GM23338 (cell line): Measurements from ENCODE around the gene TMEM217. TPM values are rescaled to one million over a fixed set of nuclear protein-coding genes. Genes with fewer than 3 reads are reported as not detected.

Source experiments
- ATAC-seq: fragments of 200-7000 bp; cut with Tn5 transposase; 3 replicates; pipeline ENCODE4 v1.9.1; 2020
- DNase-seq: peaks from one replicate; pipeline ENCODE4 v3.0.0-alpha.2; 2015; ENCODE audit warnings: low spot score
- H2AFZ ChIP-seq: fragments of 200-600 bp; sonication (generic); 2 replicates; pipeline ENCODE4 v1.8.0; 2016; ENCODE audit warnings: antibody characterized with exemption, mild to moderate bottlenecking, moderate library complexity
- H3F3A ChIP-seq: fragments of 200-600 bp; sonication (generic); replicated peaks from 2 replicates; pipeline ENCODE4 v1.8.0; 2017; ENCODE audit warnings: antibody characterized with exemption, mixed run types, low read depth
- H3K27ac ChIP-seq: fragments of 200-600 bp; sonication (generic); 2 replicates; pipeline ENCODE4 v1.6.1; 2016; ENCODE audit warnings: low read depth
- H3K27me3 ChIP-seq: fragments of 200-600 bp; sonication (generic); 2 replicates; pipeline ENCODE4 v1.8.0; 2016; ENCODE audit warnings: mild to moderate bottlenecking, mixed run types, moderate library complexity; ENCODE audit not compliant: insufficient read depth
- H3K36me3 ChIP-seq: fragments of 200-600 bp; sonication (generic); 2 replicates; pipeline ENCODE4 v1.8.0; 2016; ENCODE audit warnings: mild to moderate bottlenecking; ENCODE audit not compliant: insufficient read depth
- H3K4me1 ChIP-seq: fragments of 200-600 bp; sonication (generic); 2 replicates; pipeline ENCODE4 v1.8.0; 2016; ENCODE audit warnings: mild to moderate bottlenecking, moderate library complexity; ENCODE audit not compliant: insufficient read depth
- H3K4me2 ChIP-seq: fragments of 200-600 bp; sonication (generic); 2 replicates; pipeline ENCODE4 v1.7.1; 2017; ENCODE audit warnings: mixed run types
- H3K4me3 ChIP-seq: fragments of 200-600 bp; sonication (generic); 2 replicates; pipeline ENCODE4 v1.6.1; 2016; ENCODE audit warnings: mixed run types
- H3K79me2 ChIP-seq: fragments of 200-600 bp; sonication (generic); replicated peaks from 2 replicates; pipeline ENCODE4 v1.8.0; 2017; ENCODE audit warnings: mild to moderate bottlenecking; ENCODE audit not compliant: insufficient read depth
- H3K9me2 ChIP-seq: fragments of 200-600 bp; sonication (generic); 2 replicates; pipeline ENCODE4 v1.8.0; 2017; ENCODE audit not compliant: insufficient read depth
- H4K20me1 ChIP-seq: fragments of 200-600 bp; sonication (generic); replicated peaks from 2 replicates; pipeline ENCODE4 v1.8.0; 2017; ENCODE audit warnings: mild to moderate bottlenecking; ENCODE audit not compliant: insufficient read depth
- H3K27ac Mint-ChIP-seq: 2 replicates; pipeline ENCODE4 v1.8.0; 2020; ENCODE audit warnings: inconsistent platforms, mild to moderate bottlenecking, moderate library complexity, mixed read lengths
- H3K27me3 Mint-ChIP-seq: 3 replicates; pipeline ENCODE4 v1.8.0; 2022; ENCODE audit warnings: low read depth, mild to moderate bottlenecking, moderate library complexity, mixed read lengths, inconsistent platforms; ENCODE audit not compliant: insufficient read depth, poor library complexity
- H3K36me3 Mint-ChIP-seq: 3 replicates; pipeline ENCODE4 v1.8.0; 2021; ENCODE audit warnings: low read depth, mild to moderate bottlenecking, inconsistent platforms, moderate library complexity, mixed read lengths
- H3K4me1 Mint-ChIP-seq: 3 replicates; pipeline ENCODE4 v1.8.0; 2020; ENCODE audit warnings: mild to moderate bottlenecking, inconsistent platforms, mixed read lengths
- H3K4me3 Mint-ChIP-seq: 3 replicates; pipeline ENCODE4 v1.8.0; 2021; ENCODE audit warnings: moderate library complexity, mild to moderate bottlenecking, inconsistent platforms, mixed read lengths
- H3K9me3 Mint-ChIP-seq: 3 replicates; pipeline ENCODE4 v1.8.0; 2020; ENCODE audit warnings: moderate library complexity, mild to moderate bottlenecking, inconsistent platforms, mixed read lengths
- CREB1 ChIP-seq: fragments of 250-450 bp; sonication (Bioruptor Pico); IDR thresholded peaks from 2 replicates; pipeline ENCODE4 v1.5.0; 2020; ENCODE audit warnings: low read depth, mild to moderate bottlenecking, moderate library complexity
- NANOG ChIP-seq: IDR thresholded peaks from 2 replicates; pipeline ENCODE4 v1.6.1; 2016; ENCODE audit warnings: antibody characterized with exemption, borderline replicate concordance
- STAT1 ChIP-seq: IDR thresholded peaks from one replicate; pipeline ENCODE4 v1.6.1; 2016; ENCODE audit warnings: antibody characterized with exemption; ENCODE audit not compliant: unreplicated experiment
- ZNF114 ChIP-seq: fragments of 250-450 bp; sonication (Bioruptor Pico); IDR thresholded peaks from 2 replicates; pipeline ENCODE4 v1.5.0; 2020; ENCODE audit warnings: mild to moderate bottlenecking, moderate library complexity
- polyA plus RNA-seq: library from polyadenylated mRNA; unstranded; fragments of >200 nt; fragmentation: Nextera tagmentation; extraction: Ambion mirVana; gene quantifications from 2 replicates; pipeline ENCODE4 v1.2.1, GENCODE V29; 2016
- total RNA-seq: library from RNA; depleted of rRNA; stranded (reverse); fragments of >200 nt; shearing (Covaris generic); gene quantifications from 2 replicates; pipeline ENCODE4 v1.2.3, GENCODE V29; 2014
- TF ChIP-seq, protein P1 (sequence below): fragments of 250-450 bp; sonication (Bioruptor Pico); IDR thresholded peaks from 2 replicates; pipeline ENCODE4 v1.5.0; 2020; ENCODE audit warnings: mild to moderate bottlenecking, moderate library complexity
- TF ChIP-seq, protein P2 (sequence below): IDR thresholded peaks from 2 replicates; pipeline ENCODE4 v1.6.1; 2016; ENCODE audit warnings: antibody characterized with exemption
- TF ChIP-seq, protein P3 (sequence below), 2 experiments: fragments of 200-600 bp in 1 of 2; sonication (generic) in 1 of 2; conservative IDR thresholded peaks; 2 replicates each; pipeline versions ENCODE4 v1.5.1 to v1.6.1; 2016 to 2017; ENCODE audit warnings: antibody characterized with exemption in 2 of 2, low read depth in 2 of 2, mild to moderate bottlenecking in 2 of 2, moderate library complexity in 1 of 2

The TMEM217 gene
- total and polyA plus RNA-seq, 2 experiments from 2014 or later = 1.3 TPM; not detected in 1

DNA sequence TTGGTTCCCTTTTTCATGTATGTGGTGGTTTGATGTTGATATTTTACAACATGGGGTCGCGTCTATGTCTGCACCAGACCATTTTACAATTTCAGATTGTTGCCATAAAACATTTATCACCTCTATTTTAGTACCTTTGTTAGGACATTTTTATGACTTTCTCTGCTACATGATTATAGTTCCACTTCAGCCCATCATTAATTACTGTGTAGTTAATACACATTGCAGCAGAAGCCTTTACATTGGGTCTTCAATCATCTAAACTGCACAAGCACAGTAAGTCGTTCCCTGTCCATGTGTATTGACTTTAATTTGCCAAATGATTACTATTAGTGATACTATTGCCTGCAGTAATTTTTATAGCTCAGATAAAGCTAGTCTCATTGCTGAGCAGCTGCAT lies 15.7 kb upstream of the TMEM217 start:
- H3K27me3 ChIP-seq = no peaks in the 10 kb centered on the region
- Mint-ChIP-seq H3K36me3 (peaks cover 5% of the 10 kb centered on the region; the same call in 2 of the 3 replicates), H3K4me1 (peaks cover 4% of the 10 kb centered on the region; the same call in 2 of the 3 replicates), H3K27ac (no peak overlapping the region), H3K27me3 (no peaks in the 10 kb centered on the region), H3K9me3 (no peaks in the 10 kb centered on the region), H3K4me3 (no peak overlapping the region)
- no peaks in the 10 kb centered on the region for H3K4me1 ChIP-seq
- H4K20me1 ChIP-seq = no peaks in the 10 kb centered on the region; the same call in 1 of the 2 replicates
- H3F3A ChIP-seq = no peaks in the 10 kb centered on the region
- peaks cover 52% of the 10 kb centered on the region for H3K79me2 ChIP-seq
- no peaks in the 10 kb centered on the region for H3K9me2 ChIP-seq
- H3K36me3 ChIP-seq = peaks cover 12% of the 10 kb centered on the region; the same call in 1 of the 2 replicates
- ATAC-seq (no peak), DNase-seq (no peak)
- no peak overlapping the region for H3K4me3 ChIP-seq
- H2AFZ ChIP-seq = no peak overlapping the region
- H3K27ac ChIP-seq = no peak overlapping the region
- H3K4me2 ChIP-seq = no peak overlapping the region
- no peak for TF ChIP-seq NANOG
- TF ChIP-seq, protein P1, sequence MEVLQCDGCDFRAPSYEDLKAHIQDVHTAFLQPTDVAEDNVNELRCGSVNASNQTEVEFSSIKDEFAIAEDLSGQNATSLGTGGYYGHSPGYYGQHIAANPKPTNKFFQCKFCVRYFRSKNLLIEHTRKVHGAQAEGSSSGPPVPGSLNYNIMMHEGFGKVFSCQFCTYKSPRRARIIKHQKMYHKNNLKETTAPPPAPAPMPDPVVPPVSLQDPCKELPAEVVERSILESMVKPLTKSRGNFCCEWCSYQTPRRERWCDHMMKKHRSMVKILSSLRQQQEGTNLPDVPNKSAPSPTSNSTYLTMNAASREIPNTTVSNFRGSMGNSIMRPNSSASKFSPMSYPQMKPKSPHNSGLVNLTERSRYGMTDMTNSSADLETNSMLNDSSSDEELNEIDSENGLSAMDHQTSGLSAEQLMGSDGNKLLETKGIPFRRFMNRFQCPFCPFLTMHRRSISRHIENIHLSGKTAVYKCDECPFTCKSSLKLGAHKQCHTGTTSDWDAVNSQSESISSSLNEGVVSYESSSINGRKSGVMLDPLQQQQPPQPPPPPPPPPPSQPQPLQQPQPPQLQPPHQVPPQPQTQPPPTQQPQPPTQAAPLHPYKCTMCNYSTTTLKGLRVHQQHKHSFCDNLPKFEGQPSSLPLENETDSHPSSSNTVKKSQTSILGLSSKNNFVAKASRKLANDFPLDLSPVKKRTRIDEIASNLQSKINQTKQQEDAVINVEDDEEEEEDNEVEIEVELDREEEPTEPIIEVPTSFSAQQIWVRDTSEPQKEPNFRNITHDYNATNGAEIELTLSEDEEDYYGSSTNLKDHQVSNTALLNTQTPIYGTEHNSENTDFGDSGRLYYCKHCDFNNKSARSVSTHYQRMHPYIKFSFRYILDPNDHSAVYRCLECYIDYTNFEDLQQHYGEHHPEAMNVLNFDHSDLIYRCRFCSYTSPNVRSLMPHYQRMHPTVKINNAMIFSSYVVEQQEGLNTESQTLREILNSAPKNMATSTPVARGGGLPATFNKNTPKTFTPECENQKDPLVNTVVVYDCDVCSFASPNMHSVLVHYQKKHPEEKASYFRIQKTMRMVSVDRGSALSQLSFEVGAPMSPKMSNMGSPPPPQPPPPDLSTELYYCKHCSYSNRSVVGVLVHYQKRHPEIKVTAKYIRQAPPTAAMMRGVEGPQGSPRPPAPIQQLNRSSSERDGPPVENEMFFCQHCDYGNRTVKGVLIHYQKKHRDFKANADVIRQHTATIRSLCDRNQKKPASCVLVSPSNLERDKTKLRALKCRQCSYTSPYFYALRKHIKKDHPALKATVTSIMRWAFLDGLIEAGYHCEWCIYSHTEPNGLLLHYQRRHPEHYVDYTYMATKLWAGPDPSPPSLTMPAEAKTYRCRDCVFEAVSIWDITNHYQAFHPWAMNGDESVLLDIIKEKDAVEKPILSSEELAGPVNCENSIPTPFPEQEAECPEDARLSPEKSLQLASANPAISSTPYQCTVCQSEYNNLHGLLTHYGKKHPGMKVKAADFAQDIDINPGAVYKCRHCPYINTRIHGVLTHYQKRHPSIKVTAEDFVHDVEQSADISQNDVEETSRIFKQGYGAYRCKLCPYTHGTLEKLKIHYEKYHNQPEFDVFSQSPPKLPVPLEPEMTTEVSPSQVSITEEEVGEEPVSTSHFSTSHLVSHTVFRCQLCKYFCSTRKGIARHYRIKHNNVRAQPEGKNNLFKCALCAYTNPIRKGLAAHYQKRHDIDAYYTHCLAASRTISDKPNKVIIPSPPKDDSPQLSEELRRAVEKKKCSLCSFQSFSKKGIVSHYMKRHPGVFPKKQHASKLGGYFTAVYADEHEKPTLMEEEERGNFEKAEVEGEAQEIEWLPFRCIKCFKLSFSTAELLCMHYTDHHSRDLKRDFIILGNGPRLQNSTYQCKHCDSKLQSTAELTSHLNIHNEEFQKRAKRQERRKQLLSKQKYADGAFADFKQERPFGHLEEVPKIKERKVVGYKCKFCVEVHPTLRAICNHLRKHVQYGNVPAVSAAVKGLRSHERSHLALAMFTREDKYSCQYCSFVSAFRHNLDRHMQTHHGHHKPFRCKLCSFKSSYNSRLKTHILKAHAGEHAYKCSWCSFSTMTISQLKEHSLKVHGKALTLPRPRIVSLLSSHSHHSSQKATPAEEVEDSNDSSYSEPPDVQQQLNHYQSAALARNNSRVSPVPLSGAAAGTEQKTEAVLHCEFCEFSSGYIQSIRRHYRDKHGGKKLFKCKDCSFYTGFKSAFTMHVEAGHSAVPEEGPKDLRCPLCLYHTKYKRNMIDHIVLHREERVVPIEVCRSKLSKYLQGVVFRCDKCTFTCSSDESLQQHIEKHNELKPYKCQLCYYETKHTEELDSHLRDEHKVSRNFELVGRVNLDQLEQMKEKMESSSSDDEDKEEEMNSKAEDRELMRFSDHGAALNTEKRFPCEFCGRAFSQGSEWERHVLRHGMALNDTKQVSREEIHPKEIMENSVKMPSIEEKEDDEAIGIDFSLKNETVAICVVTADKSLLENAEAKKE (CRISPR knock-in tag) = no peak
- TF ChIP-seq CREB1 (CRISPR knock-in tag) = no peak
- TF ChIP-seq, protein P2, sequence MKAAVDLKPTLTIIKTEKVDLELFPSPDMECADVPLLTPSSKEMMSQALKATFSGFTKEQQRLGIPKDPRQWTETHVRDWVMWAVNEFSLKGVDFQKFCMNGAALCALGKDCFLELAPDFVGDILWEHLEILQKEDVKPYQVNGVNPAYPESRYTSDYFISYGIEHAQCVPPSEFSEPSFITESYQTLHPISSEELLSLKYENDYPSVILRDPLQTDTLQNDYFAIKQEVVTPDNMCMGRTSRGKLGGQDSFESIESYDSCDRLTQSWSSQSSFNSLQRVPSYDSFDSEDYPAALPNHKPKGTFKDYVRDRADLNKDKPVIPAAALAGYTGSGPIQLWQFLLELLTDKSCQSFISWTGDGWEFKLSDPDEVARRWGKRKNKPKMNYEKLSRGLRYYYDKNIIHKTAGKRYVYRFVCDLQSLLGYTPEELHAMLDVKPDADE = no peak
- no peak for TF ChIP-seq STAT1
- no peak for TF ChIP-seq ZNF114 (CRISPR knock-in tag)
- TF ChIP-seq, protein P3, sequence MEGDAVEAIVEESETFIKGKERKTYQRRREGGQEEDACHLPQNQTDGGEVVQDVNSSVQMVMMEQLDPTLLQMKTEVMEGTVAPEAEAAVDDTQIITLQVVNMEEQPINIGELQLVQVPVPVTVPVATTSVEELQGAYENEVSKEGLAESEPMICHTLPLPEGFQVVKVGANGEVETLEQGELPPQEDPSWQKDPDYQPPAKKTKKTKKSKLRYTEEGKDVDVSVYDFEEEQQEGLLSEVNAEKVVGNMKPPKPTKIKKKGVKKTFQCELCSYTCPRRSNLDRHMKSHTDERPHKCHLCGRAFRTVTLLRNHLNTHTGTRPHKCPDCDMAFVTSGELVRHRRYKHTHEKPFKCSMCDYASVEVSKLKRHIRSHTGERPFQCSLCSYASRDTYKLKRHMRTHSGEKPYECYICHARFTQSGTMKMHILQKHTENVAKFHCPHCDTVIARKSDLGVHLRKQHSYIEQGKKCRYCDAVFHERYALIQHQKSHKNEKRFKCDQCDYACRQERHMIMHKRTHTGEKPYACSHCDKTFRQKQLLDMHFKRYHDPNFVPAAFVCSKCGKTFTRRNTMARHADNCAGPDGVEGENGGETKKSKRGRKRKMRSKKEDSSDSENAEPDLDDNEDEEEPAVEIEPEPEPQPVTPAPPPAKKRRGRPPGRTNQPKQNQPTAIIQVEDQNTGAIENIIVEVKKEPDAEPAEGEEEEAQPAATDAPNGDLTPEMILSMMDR (conservative IDR thresholded peaks at IDR 0.05; ENCODE audit: low read depth in 2 of 2) = no peak
